Smooth muscle cell of the umbilical artery (primary cell): Measurements from ENCODE around the gene TXNDC12. TPM values are rescaled to one million over a fixed set of nuclear protein-coding genes. Genes with fewer than 3 reads are reported as not detected.

Source experiments
- total RNA-seq: library from RNA; depleted of rRNA; stranded (reverse); fragments of >200 nt; gene quantifications from 2 replicates; pipeline ENCODE4 v1.2.3, GENCODE V29; 2014

TXNDC12 gene
- total RNA-seq, result 30.6 and 63.2 TPM in 2 replicates

GRCh38 chr1:52055066-52055865 lies at the start of gene TXNDC12:
TSS of gene TXNDC12 (minus strand) at chr1:52055191. CDS start at chr1:52055096, 95 bp downstream.

GRCh38 chr1:52056163-52056936 lies 1.4 kb upstream of the TXNDC12 start, which contains the start of gene BTF3L4:
TSS of gene BTF3L4 (plus strand) at chr1:52056295. CDS start at chr1:52059848, 3,553 bp downstream.

GRCh38 chr1:52033190-52034049 lies 21.6 kb downstream of the TXNDC12 start, which contains the start of gene KTI12:
TSS of gene KTI12 (minus strand) at chr1:52033810. CDS start at chr1:52033761, 49 bp downstream.

GRCh38 chr1:51990478-51990965 lies 64.5 kb downstream of the TXNDC12 start, which contains the start of gene RAB3B:
TSS of gene RAB3B (minus strand) at chr1:51990700. CDS start at chr1:51977117, 13,583 bp downstream.

Other genes with a start within 250 kb of the TXNDC12 start
- gene NRDC, start 176.5 kb downstream of the TXNDC12 start, total RNA-seq, result 104 and 129 TPM in 2 replicates
- 5.3 and 31.8 TPM in 2 replicates for gene RAB3B, start 64.5 kb downstream of the TXNDC12 start, total RNA-seq
- 11.0 and 11.9 TPM in 2 replicates for gene KTI12, start 21.4 kb downstream of the TXNDC12 start, total RNA-seq
- gene BTF3L4, start 1.1 kb upstream of the TXNDC12 start, total RNA-seq, result 45.4 and 80.5 TPM in 2 replicates
- 38.0 and 38.4 TPM in 2 replicates for gene ZFYVE9, start 86.9 kb upstream of the TXNDC12 start, total RNA-seq